Right atrium auricular region (tissue), 2 donors: Measurements from ENCODE around the gene CHN2. TPM values are rescaled to one million over a fixed set of nuclear protein-coding genes. Genes with fewer than 3 reads are reported as not detected.

Experiments
- DNase-seq: peaks from one replicate; pipeline ENCODE4 v3.0.0-alpha.2; 2019; ENCODE audit warnings: low spot score
- H3K27ac ChIP-seq, 2 donors: fragments of 200-600 bp; sonication (generic); 1 replicate in 1 of 2; 2 replicates in 1 of 2; pipeline ENCODE4 v1.5.1; 2016 to 2019
- H3K27me3 ChIP-seq, 2 donors: fragments of 200-600 bp; sonication (generic); one replicate each; pipeline versions ENCODE4 v1.5.1 to v1.6.0; 2017 to 2019
- H3K36me3 ChIP-seq: fragments of 200-600 bp; sonication (generic); one replicate; pipeline ENCODE4 v1.5.1; 2016
- H3K4me1 ChIP-seq, 2 donors: fragments of 200-600 bp; sonication (generic); one replicate each; pipeline versions ENCODE4 v1.5.1 to v1.6.0; 2017 to 2019
- H3K4me3 ChIP-seq, 2 donors: fragments of 200-600 bp; sonication (generic); 1 replicate in 1 of 2; 2 replicates in 1 of 2; pipeline ENCODE4 v1.5.1; 2017 to 2019; ENCODE audit warnings: mild to moderate bottlenecking in 1 of 2, moderate library complexity in 1 of 2
- H3K9me3 ChIP-seq, 2 donors: fragments of 200-600 bp; sonication (generic); one replicate each; pipeline ENCODE4 v1.5.1; 2019
- CTCF ChIP-seq, 2 donors: fragments of 200-600 bp; sonication (generic); IDR thresholded peaks; one replicate each; pipeline ENCODE4 v1.5.1; 2019; ENCODE audit warnings: antibody characterized with exemption in 2 of 2
- total RNA-seq, 2 donors: library from RNA; depleted of rRNA; stranded (reverse); fragments of >200 nt; gene quantifications; one replicate each; pipeline ENCODE4 v1.1.0, GENCODE V29; 2016

Gene CHN2
- total RNA-seq, 2 donors from 2014 or later, result 2.7 to 6.6 TPM

- Histone ChIP-seq H3K4me3 (no peak overlapping the region), H3K9me3 (no peaks in the 10 kb centered on the region), H3K27ac (no peak overlapping the region), H3K27me3 (no peaks in the 10 kb centered on the region), H3K4me1 (no peaks in the 10 kb centered on the region), H3K36me3 (no peaks in the 10 kb centered on the region)
- no peak for DNase-seq
- no peak for TF ChIP-seq CTCF (IDR thresholded peaks at IDR 0.05)
Measured at GRCh38 chr7:29272057-29272456, 77.5 kb downstream of the CHN2 start.

- no peaks in the 10 kb centered on the region for H3K9me3 ChIP-seq
- no peaks in the 10 kb centered on the region for H3K27me3 ChIP-seq
- no peak for TF ChIP-seq CTCF (IDR thresholded peaks at IDR 0.05)
- no peaks in the 10 kb centered on the region for H3K4me1 ChIP-seq
- H3K27ac ChIP-seq, result no peak overlapping the region
- no peak for DNase-seq
- H3K36me3 ChIP-seq, result no peaks in the 10 kb centered on the region
- H3K4me3 ChIP-seq, result no peak overlapping the region
Measured at GRCh38 chr7:29274146-29275017, 79.8 kb downstream of the CHN2 start.

GRCh38 chr7:29275018-29275318 lies 80.4 kb downstream of the CHN2 start:
- DNase-seq, result no peak
- Histone ChIP-seq H3K27me3 (no peaks in the 10 kb centered on the region), H3K36me3 (no peaks in the 10 kb centered on the region), H3K4me3 (no peak overlapping the region), H3K4me1 (no peaks in the 10 kb centered on the region), H3K27ac (no peak overlapping the region), H3K9me3 (no peaks in the 10 kb centered on the region)
- TF ChIP-seq CTCF (IDR thresholded peaks at IDR 0.05), result no peak

GRCh38 chr7:29275493-29275892 lies 80.9 kb downstream of the CHN2 start:
- Histone ChIP-seq H3K4me3 (no peak overlapping the region), H3K36me3 (no peaks in the 10 kb centered on the region), H3K27ac (no peak overlapping the region), H3K27me3 (no peaks in the 10 kb centered on the region), H3K4me1 (no peaks in the 10 kb centered on the region), H3K9me3 (no peaks in the 10 kb centered on the region)
- no peak for TF ChIP-seq CTCF (IDR thresholded peaks at IDR 0.05)
- no peak for DNase-seq

GRCh38 chr7:29276199-29276598 lies 81.6 kb downstream of the CHN2 start:
- no peaks in the 10 kb centered on the region for H3K9me3 ChIP-seq
- H3K36me3 ChIP-seq, result no peaks in the 10 kb centered on the region
- H3K4me3 ChIP-seq, result no peak overlapping the region
- H3K27ac ChIP-seq, result no peak overlapping the region
- H3K4me1 ChIP-seq, result no peaks in the 10 kb centered on the region
- no peak for TF ChIP-seq CTCF (IDR thresholded peaks at IDR 0.05)
- no peak for DNase-seq
- H3K27me3 ChIP-seq, result no peaks in the 10 kb centered on the region

- Histone ChIP-seq H3K4me3 (no peak overlapping the region), H3K4me1 (no peaks in the 10 kb centered on the region), H3K27me3 (no peaks in the 10 kb centered on the region), H3K27ac (no peak overlapping the region), H3K9me3 (no peaks in the 10 kb centered on the region), H3K36me3 (no peaks in the 10 kb centered on the region)
- DNase-seq, result no peak
- TF ChIP-seq CTCF (IDR thresholded peaks at IDR 0.05), result no peak
Measured at GRCh38 chr7:29276806-29277205, 82.2 kb downstream of the CHN2 start.
